ENCODE data around the gene GOLGA6D.
"Not testable (repeated sequence)": the region's sequence is repeated elsewhere in the genome, so short reads cannot be mapped to it uniquely, and the experiment has no call there.

Gene GOLGA6D

GRCh38 chr15:75278497-75278896 lies 4.1 kb upstream of the GOLGA6D start:
- not testable (repeated sequence) for DNase-seq (ENCODE audit: low read depth)

- DNase-seq (ENCODE audit: low read depth) = not testable (repeated sequence)
Measured at GRCh38 chr15:75284152-75284551, 1.5 kb downstream of the GOLGA6D start.

GRCh38 chr15:75293660-75294059 lies 11.0 kb downstream of the GOLGA6D start:
- not testable (repeated sequence) for DNase-seq (ENCODE audit: low read depth)

- not testable (repeated sequence) for DNase-seq (ENCODE audit: low read depth)
Measured at GRCh38 chr15:75298541-75299310, 16.1 kb downstream of the GOLGA6D start.

- peak; percentile 27 for DNase-seq (ENCODE audit: low read depth)
Measured at GRCh38 chr15:75299311-75299688, 16.7 kb downstream of the GOLGA6D start.

- not testable (repeated sequence) for DNase-seq (ENCODE audit: low read depth)
Measured at GRCh38 chr15:75300026-75300425, 17.4 kb downstream of the GOLGA6D start.

- no peak for DNase-seq (ENCODE audit: low read depth)
Measured at GRCh38 chr15:75302318-75302717, 19.7 kb downstream of the GOLGA6D start.

- DNase-seq (ENCODE audit: low read depth) = not testable (repeated sequence)
Measured at GRCh38 chr15:75302753-75303152, 20.1 kb downstream of the GOLGA6D start.

GRCh38 chr15:75306188-75306587 lies 23.6 kb downstream of the GOLGA6D start:
- no peak for DNase-seq (ENCODE audit: low read depth)

GRCh38 chr15:75307778-75308390 lies 25.2 kb downstream of the GOLGA6D start:
- no peak for DNase-seq (ENCODE audit: low read depth)

- DNase-seq (ENCODE audit: low read depth) = no peak
Measured at GRCh38 chr15:75309711-75310110, 27.1 kb downstream of the GOLGA6D start.

- not testable (repeated sequence) for DNase-seq (ENCODE audit: low read depth)
Measured at GRCh38 chr15:75312548-75312947, 29.9 kb downstream of the GOLGA6D start.

- DNase-seq (ENCODE audit: low read depth) = no peak
Measured at GRCh38 chr15:75313116-75313845, 30.6 kb downstream of the GOLGA6D start.

- DNase-seq (ENCODE audit: low read depth) = no peak
Measured at GRCh38 chr15:75314552-75315290, 32.1 kb downstream of the GOLGA6D start.

- DNase-seq (ENCODE audit: low read depth) = not testable (repeated sequence)
Measured at GRCh38 chr15:75319231-75319897, 36.7 kb downstream of the GOLGA6D start.

- no peak for DNase-seq (ENCODE audit: low read depth)
Measured at GRCh38 chr15:75321711-75322110, 39.1 kb downstream of the GOLGA6D start.

- DNase-seq (ENCODE audit: low read depth) = no peak
Measured at GRCh38 chr15:75325922-75326321, 43.3 kb downstream of the GOLGA6D start.

- DNase-seq (ENCODE audit: low read depth) = no peak
Measured at GRCh38 chr15:75327005-75327404, 44.4 kb downstream of the GOLGA6D start.

GRCh38 chr15:75327491-75327890 lies 44.9 kb downstream of the GOLGA6D start:
- no peak for DNase-seq (ENCODE audit: low read depth)

GRCh38 chr15:75328493-75329314 lies 46.1 kb downstream of the GOLGA6D start:
- no peak for DNase-seq (ENCODE audit: low read depth)

- DNase-seq (ENCODE audit: low read depth) = no peak
Measured at GRCh38 chr15:75329571-75329970, 46.9 kb downstream of the GOLGA6D start.

All from stimulated activated CD8-positive, alpha-beta memory T cell treated with anti-CD3 and anti-CD28 coated beads, Interleukin-12 subunit alpha, Interleukin-12 subunit beta, amount 100 ng/mL, for 1 hour (primary cell).